WI38 (cell line): ENCODE data around the gene TEAD4.

Experiments
- H3K4me3 ChIP-seq: 2 replicates; pipeline ENCODE4 v1.5.1; 2011; ENCODE audit warnings: low read depth, mild to moderate bottlenecking, control low read depth, low read length
- CTCF ChIP-seq: IDR thresholded peaks from 2 replicates; pipeline ENCODE4 v1.5.1; 2012; ENCODE audit warnings: low read depth, mild to moderate bottlenecking, control low read depth, low read length

TEAD4 gene

GRCh38 chr12:2980630-2981029, 21.4 kb downstream of the TEAD4 start:
- TF ChIP-seq CTCF = no peak
- H3K4me3 ChIP-seq = no peak overlapping the region

GRCh38 chr12:2982361-2982760, 23.2 kb downstream of the TEAD4 start:
- H3K4me3 ChIP-seq = no peak overlapping the region
- no peak for TF ChIP-seq CTCF

GRCh38 chr12:2984249-2984648, 25.1 kb downstream of the TEAD4 start:
- TF ChIP-seq CTCF = no peak
- H3K4me3 ChIP-seq = no peak overlapping the region

- TF ChIP-seq CTCF = no peak
- H3K4me3 ChIP-seq = no peak overlapping the region
Observed at GRCh38 chr12:2984698-2985097, 25.5 kb downstream of the TEAD4 start.

GRCh38 chr12:2986876-2987275, 27.7 kb downstream of the TEAD4 start:
- no peak for TF ChIP-seq CTCF
- H3K4me3 ChIP-seq = no peak overlapping the region

GRCh38 chr12:2988494-2988893, 29.3 kb downstream of the TEAD4 start:
- TF ChIP-seq CTCF = no peak
- no peak overlapping the region for H3K4me3 ChIP-seq

- TF ChIP-seq CTCF = no peak
- no peak overlapping the region for H3K4me3 ChIP-seq
Observed at GRCh38 chr12:2992724-2993123, 33.5 kb downstream of the TEAD4 start.
